Gastroesophageal sphincter (tissue), 3 donors: ENCODE measurements around the gene APOC4.

ENCODE experiments used
- EP300 ChIP-seq: sonication (generic); formaldehyde crosslinking; IDR thresholded peaks from one replicate; pipeline ENCODE4 v1.6.1; 2017; ENCODE audit warnings: antibody characterized with exemption, mild to moderate bottlenecking
- POLR2AphosphoS5 ChIP-seq: sonication (generic); formaldehyde crosslinking; IDR thresholded peaks from one replicate; pipeline ENCODE4 v1.6.1; 2017; ENCODE audit warnings: antibody characterized with exemption
- TF ChIP-seq, protein P1 (sequence below), 4 experiments: fragments of 200-600 bp in 2 of 4; fragments of 450-650 bp in 2 of 4; sonication (generic) in 1 of 4; IDR thresholded peaks; one replicate each; pipeline ENCODE4 v1.5.1; 2017 to 2019; ENCODE audit warnings: antibody characterized with exemption in 4 of 4, mild to moderate bottlenecking in 2 of 4, moderate library complexity in 2 of 4

DNA sequence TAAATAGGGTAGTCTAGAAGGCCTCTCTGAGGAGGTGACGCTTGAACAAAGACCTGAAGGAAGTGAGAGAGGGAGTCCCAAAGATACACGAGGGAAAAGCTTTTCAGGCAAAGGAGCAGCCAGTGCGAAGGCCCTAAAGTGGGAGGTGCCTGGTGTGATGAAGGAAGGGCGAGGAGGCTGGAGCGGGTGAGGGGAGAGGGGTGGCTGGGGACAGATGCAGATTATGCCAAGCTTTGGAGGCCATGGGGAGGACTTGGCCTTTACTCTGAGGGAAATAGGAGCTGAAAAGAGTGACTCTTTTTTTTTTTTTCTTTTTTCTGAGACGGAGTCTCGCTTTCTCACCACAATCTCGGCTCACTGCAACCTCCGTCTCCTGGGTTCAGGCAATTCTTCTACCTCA, 16.1 kb downstream of the APOC4 start:
- TF ChIP-seq, protein P1, sequence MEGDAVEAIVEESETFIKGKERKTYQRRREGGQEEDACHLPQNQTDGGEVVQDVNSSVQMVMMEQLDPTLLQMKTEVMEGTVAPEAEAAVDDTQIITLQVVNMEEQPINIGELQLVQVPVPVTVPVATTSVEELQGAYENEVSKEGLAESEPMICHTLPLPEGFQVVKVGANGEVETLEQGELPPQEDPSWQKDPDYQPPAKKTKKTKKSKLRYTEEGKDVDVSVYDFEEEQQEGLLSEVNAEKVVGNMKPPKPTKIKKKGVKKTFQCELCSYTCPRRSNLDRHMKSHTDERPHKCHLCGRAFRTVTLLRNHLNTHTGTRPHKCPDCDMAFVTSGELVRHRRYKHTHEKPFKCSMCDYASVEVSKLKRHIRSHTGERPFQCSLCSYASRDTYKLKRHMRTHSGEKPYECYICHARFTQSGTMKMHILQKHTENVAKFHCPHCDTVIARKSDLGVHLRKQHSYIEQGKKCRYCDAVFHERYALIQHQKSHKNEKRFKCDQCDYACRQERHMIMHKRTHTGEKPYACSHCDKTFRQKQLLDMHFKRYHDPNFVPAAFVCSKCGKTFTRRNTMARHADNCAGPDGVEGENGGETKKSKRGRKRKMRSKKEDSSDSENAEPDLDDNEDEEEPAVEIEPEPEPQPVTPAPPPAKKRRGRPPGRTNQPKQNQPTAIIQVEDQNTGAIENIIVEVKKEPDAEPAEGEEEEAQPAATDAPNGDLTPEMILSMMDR (IDR thresholded peaks at IDR 0.05): no peak
- TF ChIP-seq POLR2AphosphoS5 (no peak), EP300 (no peak)
